GM23338 (cell line): ENCODE data around the gene TLCD3A. TPM values are rescaled to one million over a fixed set of nuclear protein-coding genes. Genes with fewer than 3 reads are reported as not detected.

Experiments
- ATAC-seq: fragments of 200-7000 bp; cut with Tn5 transposase; 3 replicates; pipeline ENCODE4 v1.9.1; 2020
- DNase-seq: peaks from one replicate; pipeline ENCODE4 v3.0.0-alpha.2; 2015; ENCODE audit warnings: low spot score
- H2AFZ ChIP-seq: fragments of 200-600 bp; sonication (generic); 2 replicates; pipeline ENCODE4 v1.8.0; 2016; ENCODE audit warnings: antibody characterized with exemption, mild to moderate bottlenecking, moderate library complexity
- H3F3A ChIP-seq: fragments of 200-600 bp; sonication (generic); replicated peaks from 2 replicates; pipeline ENCODE4 v1.8.0; 2017; ENCODE audit warnings: antibody characterized with exemption, mixed run types, low read depth
- H3K27ac ChIP-seq: fragments of 200-600 bp; sonication (generic); 2 replicates; pipeline ENCODE4 v1.6.1; 2016; ENCODE audit warnings: low read depth
- H3K27me3 ChIP-seq: fragments of 200-600 bp; sonication (generic); 2 replicates; pipeline ENCODE4 v1.8.0; 2016; ENCODE audit warnings: mild to moderate bottlenecking, mixed run types, moderate library complexity; ENCODE audit not compliant: insufficient read depth
- H3K36me3 ChIP-seq: fragments of 200-600 bp; sonication (generic); 2 replicates; pipeline ENCODE4 v1.8.0; 2016; ENCODE audit warnings: mild to moderate bottlenecking; ENCODE audit not compliant: insufficient read depth
- H3K4me1 ChIP-seq: fragments of 200-600 bp; sonication (generic); 2 replicates; pipeline ENCODE4 v1.8.0; 2016; ENCODE audit warnings: mild to moderate bottlenecking, moderate library complexity; ENCODE audit not compliant: insufficient read depth
- H3K4me2 ChIP-seq: fragments of 200-600 bp; sonication (generic); 2 replicates; pipeline ENCODE4 v1.7.1; 2017; ENCODE audit warnings: mixed run types
- H3K4me3 ChIP-seq: fragments of 200-600 bp; sonication (generic); 2 replicates; pipeline ENCODE4 v1.6.1; 2016; ENCODE audit warnings: mixed run types
- H3K79me2 ChIP-seq: fragments of 200-600 bp; sonication (generic); replicated peaks from 2 replicates; pipeline ENCODE4 v1.8.0; 2017; ENCODE audit warnings: mild to moderate bottlenecking; ENCODE audit not compliant: insufficient read depth
- H3K9me2 ChIP-seq: fragments of 200-600 bp; sonication (generic); 2 replicates; pipeline ENCODE4 v1.8.0; 2017; ENCODE audit not compliant: insufficient read depth
- H4K20me1 ChIP-seq: fragments of 200-600 bp; sonication (generic); replicated peaks from 2 replicates; pipeline ENCODE4 v1.8.0; 2017; ENCODE audit warnings: mild to moderate bottlenecking; ENCODE audit not compliant: insufficient read depth
- H3K27ac Mint-ChIP-seq: 2 replicates; pipeline ENCODE4 v1.8.0; 2020; ENCODE audit warnings: inconsistent platforms, mild to moderate bottlenecking, moderate library complexity, mixed read lengths
- H3K27me3 Mint-ChIP-seq: 3 replicates; pipeline ENCODE4 v1.8.0; 2022; ENCODE audit warnings: low read depth, mild to moderate bottlenecking, moderate library complexity, mixed read lengths, inconsistent platforms; ENCODE audit not compliant: insufficient read depth, poor library complexity
- H3K36me3 Mint-ChIP-seq: 3 replicates; pipeline ENCODE4 v1.8.0; 2021; ENCODE audit warnings: low read depth, mild to moderate bottlenecking, inconsistent platforms, moderate library complexity, mixed read lengths
- H3K4me1 Mint-ChIP-seq: 3 replicates; pipeline ENCODE4 v1.8.0; 2020; ENCODE audit warnings: mild to moderate bottlenecking, inconsistent platforms, mixed read lengths
- H3K4me3 Mint-ChIP-seq: 3 replicates; pipeline ENCODE4 v1.8.0; 2021; ENCODE audit warnings: moderate library complexity, mild to moderate bottlenecking, inconsistent platforms, mixed read lengths
- H3K9me3 Mint-ChIP-seq: 3 replicates; pipeline ENCODE4 v1.8.0; 2020; ENCODE audit warnings: moderate library complexity, mild to moderate bottlenecking, inconsistent platforms, mixed read lengths
- CREB1 ChIP-seq: fragments of 250-450 bp; sonication (Bioruptor Pico); IDR thresholded peaks from 2 replicates; pipeline ENCODE4 v1.5.0; 2020; ENCODE audit warnings: low read depth, mild to moderate bottlenecking, moderate library complexity
- EZH2 ChIP-seq: fragments of 200-600 bp; sonication (generic); IDR thresholded peaks from one replicate; pipeline ENCODE4 v1.8.0; 2017; ENCODE audit warnings: antibody characterized with exemption, mild to moderate bottlenecking, low read depth; ENCODE audit not compliant: unreplicated experiment
- JUNB ChIP-seq: IDR thresholded peaks from one replicate; pipeline ENCODE4 v1.6.1; 2016; ENCODE audit warnings: antibody characterized with exemption; ENCODE audit not compliant: unreplicated experiment
- NANOG ChIP-seq: IDR thresholded peaks from 2 replicates; pipeline ENCODE4 v1.6.1; 2016; ENCODE audit warnings: antibody characterized with exemption, borderline replicate concordance
- POLR2AphosphoS5 ChIP-seq: IDR thresholded peaks from 2 replicates; pipeline ENCODE4 v1.6.1; 2016; ENCODE audit warnings: antibody characterized with exemption, low read depth
- REST ChIP-seq: IDR thresholded peaks from one replicate; pipeline ENCODE4 v1.6.1; 2018; ENCODE audit warnings: antibody characterized with exemption; ENCODE audit not compliant: unreplicated experiment
- STAT1 ChIP-seq: IDR thresholded peaks from one replicate; pipeline ENCODE4 v1.6.1; 2016; ENCODE audit warnings: antibody characterized with exemption; ENCODE audit not compliant: unreplicated experiment
- ZNF331 ChIP-seq: fragments of 250-450 bp; sonication (Bioruptor Pico); IDR thresholded peaks from 2 replicates; pipeline ENCODE4 v1.5.0; 2020; ENCODE audit warnings: low read depth, mild to moderate bottlenecking, moderate library complexity
- polyA plus RNA-seq: library from polyadenylated mRNA; unstranded; fragments of >200 nt; fragmentation: Nextera tagmentation; extraction: Ambion mirVana; gene quantifications from 2 replicates; pipeline ENCODE4 v1.2.1, GENCODE V29; 2016
- total RNA-seq: library from RNA; depleted of rRNA; stranded (reverse); fragments of >200 nt; shearing (Covaris generic); gene quantifications from 2 replicates; pipeline ENCODE4 v1.2.3, GENCODE V29; 2014
- TF ChIP-seq, protein P1 (sequence below): IDR thresholded peaks from 2 replicates; pipeline ENCODE4 v1.6.1; 2016; ENCODE audit warnings: antibody characterized with exemption
- TF ChIP-seq, protein P2 (sequence below): fragments of 250-450 bp; sonication (Bioruptor Pico); IDR thresholded peaks from 2 replicates; pipeline ENCODE4 v1.5.0; 2020; ENCODE audit warnings: mild to moderate bottlenecking, moderate library complexity

Gene TLCD3A
- total and polyA plus RNA-seq, 2 experiments from 2014 or later = 10.3 to 21.1 TPM

DNA sequence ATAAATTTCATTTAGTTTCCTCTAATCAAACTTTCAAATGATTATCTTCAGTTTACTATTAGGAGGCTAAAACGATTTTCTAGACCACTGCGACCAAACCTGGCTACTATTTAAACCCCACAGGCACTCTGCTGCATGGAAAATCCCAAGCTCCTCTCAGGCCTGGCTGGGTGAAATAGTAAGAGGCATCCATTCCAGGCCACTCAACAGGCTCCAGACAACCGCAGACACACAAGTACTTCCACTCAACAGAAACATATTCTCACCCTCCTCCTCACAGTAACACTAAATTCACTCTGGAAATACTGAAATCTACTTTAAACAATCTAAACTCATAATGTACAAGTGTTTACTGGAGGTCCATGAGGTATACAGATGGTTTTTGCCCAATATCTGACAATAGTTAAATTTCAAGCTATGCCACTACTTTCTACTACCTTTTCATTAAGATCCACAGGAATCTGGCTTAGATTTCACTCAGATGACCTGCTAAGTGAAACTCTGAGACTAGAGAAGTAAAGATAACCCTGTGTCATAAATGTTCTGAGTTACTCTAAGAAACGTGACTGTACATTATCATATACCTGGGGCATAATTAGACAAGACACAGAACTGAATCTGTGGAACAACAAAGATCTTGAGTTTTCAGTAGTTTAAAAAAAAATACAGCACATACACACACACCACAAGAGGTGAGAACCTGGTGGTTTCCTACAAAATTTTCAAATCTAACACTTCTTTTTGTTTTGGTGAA is 28.1 kb upstream of the TLCD3A start:
- no peak for ATAC-seq

DNA sequence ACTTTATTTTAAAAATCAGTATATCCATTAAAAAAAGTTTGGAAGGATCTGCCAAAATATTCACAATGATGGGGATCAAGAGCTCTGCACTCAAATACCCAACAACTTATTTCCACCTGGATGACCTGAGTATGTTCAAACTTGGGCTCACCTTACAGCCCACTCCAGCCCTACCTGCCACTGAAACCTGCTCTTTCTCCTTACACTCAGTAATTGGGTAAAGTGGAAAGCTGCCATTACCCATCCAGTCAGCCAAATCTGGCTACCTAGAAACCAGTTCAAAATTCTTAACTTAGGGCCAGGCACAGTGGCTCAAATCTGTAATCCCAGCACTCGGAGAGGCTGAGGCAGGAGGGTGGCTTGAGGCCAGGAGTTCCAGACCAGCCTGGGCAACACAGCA is 27.4 kb upstream of the TLCD3A start:
- peaks cover 16% of the 10 kb centered on the region for H3K36me3 Mint-ChIP-seq
- Histone ChIP-seq H3K27me3 (no peaks in the 10 kb centered on the region), H3K4me2 (no peak overlapping the region), H3K27ac (no peak overlapping the region), H3K4me1 (0 out of 2 replicates have a peak, but pooled peaks cover 2% of the 10 kb centered on the region), H3K36me3 (peaks cover 7% of the 10 kb centered on the region; the same call in 1 of the 2 replicates), H3K9me2 (no peaks in the 10 kb centered on the region), H3F3A (0 out of 2 replicates have a peak, but pooled peaks cover 3% of the 10 kb centered on the region), H2AFZ (no peak overlapping the region), H3K79me2 (peaks cover 5% of the 10 kb centered on the region; the same call in 1 of the 2 replicates), H4K20me1 (peaks cover 5% of the 10 kb centered on the region; the same call in 1 of the 2 replicates), H3K4me3 (no peak overlapping the region)
- H3K4me1 Mint-ChIP-seq = no peaks in the 10 kb centered on the region
- no peaks in the 10 kb centered on the region for H3K27me3 Mint-ChIP-seq
- no peak overlapping the region for H3K4me3 Mint-ChIP-seq
- ATAC-seq = no peak
- no peak for DNase-seq
- H3K9me3 Mint-ChIP-seq = no peaks in the 10 kb centered on the region
- no peak overlapping the region for H3K27ac Mint-ChIP-seq
- TF ChIP-seq, protein P1, sequence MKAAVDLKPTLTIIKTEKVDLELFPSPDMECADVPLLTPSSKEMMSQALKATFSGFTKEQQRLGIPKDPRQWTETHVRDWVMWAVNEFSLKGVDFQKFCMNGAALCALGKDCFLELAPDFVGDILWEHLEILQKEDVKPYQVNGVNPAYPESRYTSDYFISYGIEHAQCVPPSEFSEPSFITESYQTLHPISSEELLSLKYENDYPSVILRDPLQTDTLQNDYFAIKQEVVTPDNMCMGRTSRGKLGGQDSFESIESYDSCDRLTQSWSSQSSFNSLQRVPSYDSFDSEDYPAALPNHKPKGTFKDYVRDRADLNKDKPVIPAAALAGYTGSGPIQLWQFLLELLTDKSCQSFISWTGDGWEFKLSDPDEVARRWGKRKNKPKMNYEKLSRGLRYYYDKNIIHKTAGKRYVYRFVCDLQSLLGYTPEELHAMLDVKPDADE = no peak
- TF ChIP-seq CREB1 (CRISPR knock-in tag) (no peak), JUNB (no peak), REST (no peak), STAT1 (no peak), POLR2AphosphoS5 (no peak), ZNF331 (no peak), NANOG (no peak)
- TF ChIP-seq, protein P2, sequence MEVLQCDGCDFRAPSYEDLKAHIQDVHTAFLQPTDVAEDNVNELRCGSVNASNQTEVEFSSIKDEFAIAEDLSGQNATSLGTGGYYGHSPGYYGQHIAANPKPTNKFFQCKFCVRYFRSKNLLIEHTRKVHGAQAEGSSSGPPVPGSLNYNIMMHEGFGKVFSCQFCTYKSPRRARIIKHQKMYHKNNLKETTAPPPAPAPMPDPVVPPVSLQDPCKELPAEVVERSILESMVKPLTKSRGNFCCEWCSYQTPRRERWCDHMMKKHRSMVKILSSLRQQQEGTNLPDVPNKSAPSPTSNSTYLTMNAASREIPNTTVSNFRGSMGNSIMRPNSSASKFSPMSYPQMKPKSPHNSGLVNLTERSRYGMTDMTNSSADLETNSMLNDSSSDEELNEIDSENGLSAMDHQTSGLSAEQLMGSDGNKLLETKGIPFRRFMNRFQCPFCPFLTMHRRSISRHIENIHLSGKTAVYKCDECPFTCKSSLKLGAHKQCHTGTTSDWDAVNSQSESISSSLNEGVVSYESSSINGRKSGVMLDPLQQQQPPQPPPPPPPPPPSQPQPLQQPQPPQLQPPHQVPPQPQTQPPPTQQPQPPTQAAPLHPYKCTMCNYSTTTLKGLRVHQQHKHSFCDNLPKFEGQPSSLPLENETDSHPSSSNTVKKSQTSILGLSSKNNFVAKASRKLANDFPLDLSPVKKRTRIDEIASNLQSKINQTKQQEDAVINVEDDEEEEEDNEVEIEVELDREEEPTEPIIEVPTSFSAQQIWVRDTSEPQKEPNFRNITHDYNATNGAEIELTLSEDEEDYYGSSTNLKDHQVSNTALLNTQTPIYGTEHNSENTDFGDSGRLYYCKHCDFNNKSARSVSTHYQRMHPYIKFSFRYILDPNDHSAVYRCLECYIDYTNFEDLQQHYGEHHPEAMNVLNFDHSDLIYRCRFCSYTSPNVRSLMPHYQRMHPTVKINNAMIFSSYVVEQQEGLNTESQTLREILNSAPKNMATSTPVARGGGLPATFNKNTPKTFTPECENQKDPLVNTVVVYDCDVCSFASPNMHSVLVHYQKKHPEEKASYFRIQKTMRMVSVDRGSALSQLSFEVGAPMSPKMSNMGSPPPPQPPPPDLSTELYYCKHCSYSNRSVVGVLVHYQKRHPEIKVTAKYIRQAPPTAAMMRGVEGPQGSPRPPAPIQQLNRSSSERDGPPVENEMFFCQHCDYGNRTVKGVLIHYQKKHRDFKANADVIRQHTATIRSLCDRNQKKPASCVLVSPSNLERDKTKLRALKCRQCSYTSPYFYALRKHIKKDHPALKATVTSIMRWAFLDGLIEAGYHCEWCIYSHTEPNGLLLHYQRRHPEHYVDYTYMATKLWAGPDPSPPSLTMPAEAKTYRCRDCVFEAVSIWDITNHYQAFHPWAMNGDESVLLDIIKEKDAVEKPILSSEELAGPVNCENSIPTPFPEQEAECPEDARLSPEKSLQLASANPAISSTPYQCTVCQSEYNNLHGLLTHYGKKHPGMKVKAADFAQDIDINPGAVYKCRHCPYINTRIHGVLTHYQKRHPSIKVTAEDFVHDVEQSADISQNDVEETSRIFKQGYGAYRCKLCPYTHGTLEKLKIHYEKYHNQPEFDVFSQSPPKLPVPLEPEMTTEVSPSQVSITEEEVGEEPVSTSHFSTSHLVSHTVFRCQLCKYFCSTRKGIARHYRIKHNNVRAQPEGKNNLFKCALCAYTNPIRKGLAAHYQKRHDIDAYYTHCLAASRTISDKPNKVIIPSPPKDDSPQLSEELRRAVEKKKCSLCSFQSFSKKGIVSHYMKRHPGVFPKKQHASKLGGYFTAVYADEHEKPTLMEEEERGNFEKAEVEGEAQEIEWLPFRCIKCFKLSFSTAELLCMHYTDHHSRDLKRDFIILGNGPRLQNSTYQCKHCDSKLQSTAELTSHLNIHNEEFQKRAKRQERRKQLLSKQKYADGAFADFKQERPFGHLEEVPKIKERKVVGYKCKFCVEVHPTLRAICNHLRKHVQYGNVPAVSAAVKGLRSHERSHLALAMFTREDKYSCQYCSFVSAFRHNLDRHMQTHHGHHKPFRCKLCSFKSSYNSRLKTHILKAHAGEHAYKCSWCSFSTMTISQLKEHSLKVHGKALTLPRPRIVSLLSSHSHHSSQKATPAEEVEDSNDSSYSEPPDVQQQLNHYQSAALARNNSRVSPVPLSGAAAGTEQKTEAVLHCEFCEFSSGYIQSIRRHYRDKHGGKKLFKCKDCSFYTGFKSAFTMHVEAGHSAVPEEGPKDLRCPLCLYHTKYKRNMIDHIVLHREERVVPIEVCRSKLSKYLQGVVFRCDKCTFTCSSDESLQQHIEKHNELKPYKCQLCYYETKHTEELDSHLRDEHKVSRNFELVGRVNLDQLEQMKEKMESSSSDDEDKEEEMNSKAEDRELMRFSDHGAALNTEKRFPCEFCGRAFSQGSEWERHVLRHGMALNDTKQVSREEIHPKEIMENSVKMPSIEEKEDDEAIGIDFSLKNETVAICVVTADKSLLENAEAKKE (CRISPR knock-in tag) = no peak

More for the DNA sequence above, 28.1 kb upstream of the TLCD3A start:
- H3K27ac ChIP-seq = no peak overlapping the region
- Mint-ChIP-seq H3K36me3 (peaks cover 11% of the 10 kb centered on the region), H3K4me3 (no peak overlapping the region), H3K9me3 (no peaks in the 10 kb centered on the region), H3K27me3 (no peaks in the 10 kb centered on the region), H3K27ac (no peak overlapping the region), H3K4me1 (no peaks in the 10 kb centered on the region)
- 0 out of 2 replicates have a peak, but pooled peaks cover under 1% of the 10 kb centered on the region for H3K36me3 ChIP-seq
- H4K20me1 ChIP-seq = peaks cover 8% of the 10 kb centered on the region; the same call in 1 of the 2 replicates
- H3K4me3 ChIP-seq = no peak overlapping the region
- no peak for TF ChIP-seq EZH2
- no peak for TF ChIP-seq JUNB
- 0 out of 2 replicates have a peak, but pooled peaks cover 2% of the 10 kb centered on the region for H3K4me1 ChIP-seq
- H3K27me3 ChIP-seq = no peaks in the 10 kb centered on the region
- H3F3A ChIP-seq = 0 out of 2 replicates have a peak, but pooled peaks cover 3% of the 10 kb centered on the region
- no peak overlapping the region for H3K4me2 ChIP-seq
- DNase-seq = no peak
- H3K79me2 ChIP-seq = peaks cover under 1% of the 10 kb centered on the region; the same call in 1 of the 2 replicates
- H3K9me2 ChIP-seq = no peaks in the 10 kb centered on the region
- no peak overlapping the region for H2AFZ ChIP-seq
